Measurements from ENCODE around the gene KIF19. TPM values are rescaled to one million over a fixed set of nuclear protein-coding genes. Genes with fewer than 3 reads are reported as not detected.

The KIF19 gene
- total RNA-seq, 1 experiment from 2014 or later = 0.15 TPM

DNA sequence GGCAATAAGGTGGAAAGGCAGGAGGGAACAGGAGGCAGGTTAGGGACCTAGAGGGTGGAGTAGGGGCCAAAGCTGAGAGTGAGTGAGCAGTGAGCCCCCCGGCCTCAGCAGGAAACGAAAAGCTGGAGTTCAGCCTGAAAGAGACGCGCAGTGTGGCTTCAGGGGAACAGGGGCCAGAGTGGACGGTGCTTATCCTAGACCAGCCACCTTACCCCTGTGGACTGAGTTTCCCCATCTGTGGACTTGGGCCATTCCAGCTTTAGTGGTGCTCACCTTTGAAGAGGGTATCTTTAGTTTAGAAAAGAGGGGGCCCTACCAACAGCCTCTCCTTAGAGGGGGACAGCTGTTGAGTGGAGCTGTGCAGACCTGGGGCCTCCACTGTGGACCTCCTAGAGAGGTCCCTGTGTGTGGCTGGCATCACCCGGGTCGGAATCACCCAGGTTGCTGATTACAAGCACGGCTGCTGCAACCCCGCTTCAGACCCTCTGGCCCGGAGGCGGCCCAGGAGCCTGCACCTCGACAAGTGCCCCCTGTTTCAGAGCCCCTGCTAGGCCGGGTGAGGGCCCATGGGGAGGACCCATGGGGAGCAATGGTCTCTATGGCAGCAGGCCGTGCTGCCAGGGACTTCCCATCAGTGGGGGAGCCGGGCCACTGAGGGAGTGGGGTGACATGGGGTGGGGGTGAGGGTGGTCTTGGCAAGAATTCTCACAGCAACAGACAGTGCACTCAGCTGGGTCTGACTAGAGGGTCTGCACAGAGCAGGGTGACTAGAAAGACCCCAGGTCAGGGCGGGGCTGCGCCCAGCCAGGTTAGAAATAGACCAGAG is 43.9 kb downstream of the KIF19 start:
- ChIA-PET POLR2A (interaction anchor here (2.1 kb wide), 1 partner anchor 87 kb away, joined by 7 read pairs; no protein-coding TSS in a partner anchor), CTCF (interaction anchor here (1.9 to 4.8 kb wide), 6 partner anchors 9 to 162 kb away, joined by 7 to 91 read pairs (median 38); partner anchors contain the start of genes BTBD17 and CD300LB), RAD21 (ENCODE audit: low non-redundant PET in 1 of 2, low total read pairs in 2 of 2, uncharacterized antibody in 2 of 2, unreplicated experiment in 2 of 2) (interaction anchor here (0.9 to 2.1 kb wide), 2 partner anchors 9 kb away, joined by 3 to 13 read pairs; no protein-coding TSS in a partner anchor)
- DNase-seq (ENCODE audit: low read depth, low spot score) (no peak), ATAC-seq (no peak)
- H3K79me2 ChIP-seq (ENCODE audit: insufficient read depth, low read length) = no peaks in the 10 kb centered on the region
- H3K4me1 ChIP-seq (ENCODE audit: control insufficient read depth in 1 of 2, insufficient read depth in 2 of 2, low read length in 2 of 2) = peaks cover 2 to 13% of the 10 kb centered on the region in 2 experiments; a peak in 2 of 4 replicates
- no peaks in the 10 kb centered on the region for H3K9me3 ChIP-seq (ENCODE audit: control insufficient read depth in 1 of 2, insufficient read depth in 1 of 2, low read depth in 1 of 2, low read length in 2 of 2)
- no peak for TF ChIP-seq SRF (IDR thresholded peaks at IDR 0.05; ENCODE audit: low read depth)
- TF ChIP-seq RAD21 (IDR thresholded peaks at IDR 0.05; ENCODE audit: low read depth) = no peak
- no peak for TF ChIP-seq POLR2AphosphoS5 (IDR thresholded peaks at IDR 0.05; ENCODE audit: low read depth, low read length)
- TF ChIP-seq CBX3 (IDR thresholded peaks at IDR 0.05; ENCODE audit: low read depth) = no peak
- TF ChIP-seq JUND (IDR thresholded peaks at IDR 0.05) = no peak
- TF ChIP-seq POLR2A (IDR thresholded peaks at IDR 0.05; ENCODE audit: borderline replicate concordance, extremely low read depth, insufficient read depth, insufficient read length) = no peak
- TF ChIP-seq TCF7L2 (IDR thresholded peaks at IDR 0.05; ENCODE audit: borderline replicate concordance, extremely low read depth, insufficient read depth, insufficient read length) = no peak
- TF ChIP-seq EZH2 (IDR thresholded peaks at IDR 0.05) = no peak
- no peak for TF ChIP-seq YY1 (IDR thresholded peaks at IDR 0.05; ENCODE audit: extremely low read depth, insufficient replicate concordance, low read depth, low read length)
- TF ChIP-seq ZFX (IDR thresholded peaks at IDR 0.05) = no peak
- no peak for TF ChIP-seq CEBPB (IDR thresholded peaks at IDR 0.05; ENCODE audit: low read depth)
- TF ChIP-seq EGR1 (IDR thresholded peaks at IDR 0.05; ENCODE audit: low read depth) = no peak
- no peak for TF ChIP-seq FOSL1 (IDR thresholded peaks at IDR 0.05; ENCODE audit: low read depth)
- TF ChIP-seq MAX (IDR thresholded peaks at IDR 0.05) = no peak
- TF ChIP-seq, protein P1, sequence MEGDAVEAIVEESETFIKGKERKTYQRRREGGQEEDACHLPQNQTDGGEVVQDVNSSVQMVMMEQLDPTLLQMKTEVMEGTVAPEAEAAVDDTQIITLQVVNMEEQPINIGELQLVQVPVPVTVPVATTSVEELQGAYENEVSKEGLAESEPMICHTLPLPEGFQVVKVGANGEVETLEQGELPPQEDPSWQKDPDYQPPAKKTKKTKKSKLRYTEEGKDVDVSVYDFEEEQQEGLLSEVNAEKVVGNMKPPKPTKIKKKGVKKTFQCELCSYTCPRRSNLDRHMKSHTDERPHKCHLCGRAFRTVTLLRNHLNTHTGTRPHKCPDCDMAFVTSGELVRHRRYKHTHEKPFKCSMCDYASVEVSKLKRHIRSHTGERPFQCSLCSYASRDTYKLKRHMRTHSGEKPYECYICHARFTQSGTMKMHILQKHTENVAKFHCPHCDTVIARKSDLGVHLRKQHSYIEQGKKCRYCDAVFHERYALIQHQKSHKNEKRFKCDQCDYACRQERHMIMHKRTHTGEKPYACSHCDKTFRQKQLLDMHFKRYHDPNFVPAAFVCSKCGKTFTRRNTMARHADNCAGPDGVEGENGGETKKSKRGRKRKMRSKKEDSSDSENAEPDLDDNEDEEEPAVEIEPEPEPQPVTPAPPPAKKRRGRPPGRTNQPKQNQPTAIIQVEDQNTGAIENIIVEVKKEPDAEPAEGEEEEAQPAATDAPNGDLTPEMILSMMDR (IDR thresholded peaks at IDR 0.05 in 2 of 3, conservative IDR thresholded peaks at IDR 0.05 in 1 of 3; ENCODE audit: borderline replicate concordance in 1 of 3, insufficient read depth in 1 of 3, low read depth in 2 of 3, low read length in 2 of 3) = no peak
- no peak for TF ChIP-seq ELF1 (IDR thresholded peaks at IDR 0.05; ENCODE audit: borderline replicate concordance, low read depth)
- TF ChIP-seq, protein P2, sequence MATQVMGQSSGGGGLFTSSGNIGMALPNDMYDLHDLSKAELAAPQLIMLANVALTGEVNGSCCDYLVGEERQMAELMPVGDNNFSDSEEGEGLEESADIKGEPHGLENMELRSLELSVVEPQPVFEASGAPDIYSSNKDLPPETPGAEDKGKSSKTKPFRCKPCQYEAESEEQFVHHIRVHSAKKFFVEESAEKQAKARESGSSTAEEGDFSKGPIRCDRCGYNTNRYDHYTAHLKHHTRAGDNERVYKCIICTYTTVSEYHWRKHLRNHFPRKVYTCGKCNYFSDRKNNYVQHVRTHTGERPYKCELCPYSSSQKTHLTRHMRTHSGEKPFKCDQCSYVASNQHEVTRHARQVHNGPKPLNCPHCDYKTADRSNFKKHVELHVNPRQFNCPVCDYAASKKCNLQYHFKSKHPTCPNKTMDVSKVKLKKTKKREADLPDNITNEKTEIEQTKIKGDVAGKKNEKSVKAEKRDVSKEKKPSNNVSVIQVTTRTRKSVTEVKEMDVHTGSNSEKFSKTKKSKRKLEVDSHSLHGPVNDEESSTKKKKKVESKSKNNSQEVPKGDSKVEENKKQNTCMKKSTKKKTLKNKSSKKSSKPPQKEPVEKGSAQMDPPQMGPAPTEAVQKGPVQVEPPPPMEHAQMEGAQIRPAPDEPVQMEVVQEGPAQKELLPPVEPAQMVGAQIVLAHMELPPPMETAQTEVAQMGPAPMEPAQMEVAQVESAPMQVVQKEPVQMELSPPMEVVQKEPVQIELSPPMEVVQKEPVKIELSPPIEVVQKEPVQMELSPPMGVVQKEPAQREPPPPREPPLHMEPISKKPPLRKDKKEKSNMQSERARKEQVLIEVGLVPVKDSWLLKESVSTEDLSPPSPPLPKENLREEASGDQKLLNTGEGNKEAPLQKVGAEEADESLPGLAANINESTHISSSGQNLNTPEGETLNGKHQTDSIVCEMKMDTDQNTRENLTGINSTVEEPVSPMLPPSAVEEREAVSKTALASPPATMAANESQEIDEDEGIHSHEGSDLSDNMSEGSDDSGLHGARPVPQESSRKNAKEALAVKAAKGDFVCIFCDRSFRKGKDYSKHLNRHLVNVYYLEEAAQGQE (IDR thresholded peaks at IDR 0.05; ENCODE audit: low read depth) = no peak
- TF ChIP-seq SIN3A (IDR thresholded peaks at IDR 0.05; ENCODE audit: low read depth) = no peak
- no peak for TF ChIP-seq SP1 (IDR thresholded peaks at IDR 0.05; ENCODE audit: low read depth)
- no peak overlapping the region for H3K4me3 ChIP-seq (replicated peaks in 1 of 2; ENCODE audit: low read depth in 1 of 2, low read length in 2 of 2)
- no peak overlapping the region for H2AFZ ChIP-seq (ENCODE audit: low read depth, low read length, poor library complexity, severe bottlenecking)
- intact Hi-C loops (cut with micrococcal nuclease) = loop anchor here (2.0 kb wide), 2 partner anchors 163 to 233 kb away; no protein-coding TSS in a partner anchor
- no peaks in the 10 kb centered on the region for H4K20me1 ChIP-seq (ENCODE audit: insufficient read depth)
- BruUV-seq (replicated peaks) = no TSS peak
- no peak overlapping the region for H3K9ac ChIP-seq (ENCODE audit: low read length)
- no peak overlapping the region for H3K27ac ChIP-seq (ENCODE audit: low read depth, low read length)
- H3K4me2 ChIP-seq (ENCODE audit: low read length) = no peak overlapping the region
- peaks cover 4% of the 10 kb centered on the region; the same call in 1 of the 2 replicates for H3K27me3 ChIP-seq (ENCODE audit: insufficient read depth, low read length)
- no peaks in the 10 kb centered on the region for H3K9me2 ChIP-seq (ENCODE audit: insufficient read depth)
- no peaks in the 10 kb centered on the region for H3K36me3 ChIP-seq (ENCODE audit: control insufficient read depth in 1 of 2, insufficient read depth in 2 of 2, low read length in 2 of 2)
